HK-2 (cell line): Measurements from ENCODE around the gene ZFR2.

Experiments used
- DNase-seq: peaks from one replicate; pipeline ENCODE4 v3.0.0-alpha.2; 2018; ENCODE audit not compliant: unreplicated experiment

ZFR2 gene

DNA sequence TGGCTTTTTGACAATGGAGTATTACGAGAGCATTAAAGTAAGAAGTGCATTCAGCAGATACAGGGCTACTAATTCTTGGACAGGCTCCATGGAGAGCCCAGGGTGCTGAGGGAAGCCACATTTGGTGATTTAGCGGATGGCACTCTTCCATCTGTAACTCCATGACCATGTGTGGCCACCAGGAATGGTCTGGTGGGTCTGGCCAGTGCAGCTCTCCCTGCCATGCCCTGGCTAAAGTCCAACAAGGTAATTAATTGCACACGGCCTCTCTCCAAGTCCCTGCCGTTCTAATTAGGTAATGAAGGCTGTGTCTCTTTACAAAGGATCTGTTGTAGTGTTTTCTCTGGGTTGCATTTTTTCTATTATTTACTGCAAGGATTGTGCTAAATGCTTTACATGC, 4.3 kb upstream of the ZFR2 start:
- no peak for DNase-seq

DNA sequence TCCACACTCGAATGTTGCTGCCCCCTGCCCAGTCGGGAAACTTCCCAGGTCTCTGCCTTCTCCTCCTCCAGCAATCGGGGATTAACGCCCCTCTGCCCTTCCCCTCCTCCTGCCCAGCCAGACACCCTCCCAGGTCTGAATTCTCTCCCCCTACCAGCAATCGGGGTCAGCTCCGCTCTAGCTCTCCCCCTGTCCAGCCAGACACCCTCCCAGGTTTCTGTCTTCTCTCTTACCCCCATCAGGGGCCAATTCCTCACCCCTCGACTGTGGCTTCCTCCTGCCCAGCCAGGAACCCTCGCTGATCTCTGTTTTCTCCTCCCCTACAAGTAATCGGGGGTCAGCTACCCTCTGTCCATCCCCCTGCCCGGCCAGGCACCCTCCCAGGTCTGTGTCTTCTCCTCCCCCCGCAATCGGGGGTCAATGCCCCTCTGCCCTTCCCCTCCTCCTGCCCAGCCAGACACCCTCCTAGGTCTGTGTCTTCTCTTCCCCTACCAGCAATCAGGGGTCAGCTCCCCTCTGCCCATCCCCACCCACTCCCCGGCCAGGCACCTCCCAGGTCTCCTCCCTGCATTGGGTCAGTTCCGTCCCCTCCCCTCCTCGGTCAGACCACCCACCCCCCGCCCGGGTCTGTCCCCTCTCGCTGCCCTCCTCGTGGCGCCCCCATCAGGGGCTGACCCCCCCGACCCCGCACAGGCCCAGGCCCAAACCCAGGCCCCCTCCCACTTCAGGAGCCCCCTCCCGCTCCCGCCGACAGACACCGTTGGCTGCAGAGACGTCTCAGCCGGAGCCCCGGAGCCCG, 668 bp downstream of the ZFR2 start:
- no peak for DNase-seq

- DNase-seq = no peak
These were observed 1.8 kb downstream of the ZFR2 start for GRCh38 chr19:3866910-3867638.

DNA sequence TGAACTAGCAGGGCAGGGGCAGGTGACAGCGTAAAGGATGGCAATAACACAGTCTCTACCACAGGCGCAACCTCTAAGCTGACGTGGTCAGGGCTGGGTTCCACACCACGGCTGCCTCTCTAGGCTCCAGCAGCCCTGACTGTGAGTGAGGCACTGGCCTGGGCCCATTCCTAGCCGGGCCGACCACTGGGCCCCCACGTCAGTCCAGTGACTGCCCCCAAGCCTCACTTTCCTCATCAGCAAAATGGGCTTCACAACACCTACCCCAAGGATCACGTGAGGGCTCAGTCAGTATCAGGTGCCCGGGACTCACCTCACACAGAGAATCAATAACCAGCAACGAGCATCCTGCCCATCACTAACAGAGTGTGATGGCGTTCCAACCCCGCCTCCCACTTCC, 5.2 kb downstream of the ZFR2 start:
- DNase-seq = no peak

DNA sequence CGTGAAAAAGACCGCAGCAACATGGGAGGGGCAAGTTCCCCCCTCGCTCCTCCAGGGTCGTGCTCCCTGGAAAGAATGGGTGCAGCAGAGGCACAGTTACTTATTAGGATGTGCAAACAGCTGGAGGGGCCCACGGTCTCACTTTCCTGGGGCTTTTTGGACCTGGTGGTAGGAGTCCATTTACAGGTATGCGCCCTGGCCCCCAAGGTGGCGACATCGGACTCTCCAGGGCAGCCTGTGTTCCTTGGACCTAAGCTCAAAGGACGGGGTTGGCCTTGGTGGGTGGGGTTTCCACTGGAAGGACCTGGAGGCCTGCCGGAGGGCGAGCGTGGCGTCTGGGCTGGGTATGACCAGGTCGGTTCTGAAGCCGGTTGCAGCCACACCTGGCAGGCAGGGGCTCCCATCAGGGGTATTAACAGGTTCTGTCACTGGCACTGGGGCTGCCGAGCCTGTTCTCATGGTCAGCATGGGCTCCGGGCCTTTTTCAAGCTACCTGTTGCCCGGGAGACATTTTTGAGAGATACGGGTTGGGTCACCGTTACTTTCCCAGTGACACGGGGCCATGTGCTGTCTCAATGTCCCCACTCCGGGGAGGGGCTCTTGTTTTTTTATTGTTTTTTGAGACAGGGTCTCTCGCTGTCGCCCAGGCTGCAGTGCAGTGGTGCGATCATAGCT, 5.9 kb downstream of the ZFR2 start:
- DNase-seq = no peak

DNA sequence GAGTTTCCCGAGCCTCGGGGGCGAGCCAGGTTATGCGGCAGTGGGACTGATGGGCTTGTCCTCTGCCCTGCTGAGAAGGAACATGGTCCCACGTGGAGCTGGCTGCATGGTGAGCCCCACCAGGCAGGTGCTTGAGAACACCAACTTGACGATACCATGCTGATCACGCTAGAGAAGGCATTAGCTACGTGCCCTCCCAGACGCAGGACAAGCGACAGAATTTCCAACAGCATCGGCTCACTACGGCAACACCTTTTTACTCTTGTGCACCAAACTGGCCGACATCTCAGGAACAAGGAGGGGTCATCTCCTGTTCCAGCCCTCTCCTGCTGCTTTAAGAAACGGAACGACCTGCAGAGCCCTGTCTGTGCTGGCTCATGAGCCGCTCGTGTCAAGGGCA, 8.3 kb downstream of the ZFR2 start:
- no peak for DNase-seq

DNA sequence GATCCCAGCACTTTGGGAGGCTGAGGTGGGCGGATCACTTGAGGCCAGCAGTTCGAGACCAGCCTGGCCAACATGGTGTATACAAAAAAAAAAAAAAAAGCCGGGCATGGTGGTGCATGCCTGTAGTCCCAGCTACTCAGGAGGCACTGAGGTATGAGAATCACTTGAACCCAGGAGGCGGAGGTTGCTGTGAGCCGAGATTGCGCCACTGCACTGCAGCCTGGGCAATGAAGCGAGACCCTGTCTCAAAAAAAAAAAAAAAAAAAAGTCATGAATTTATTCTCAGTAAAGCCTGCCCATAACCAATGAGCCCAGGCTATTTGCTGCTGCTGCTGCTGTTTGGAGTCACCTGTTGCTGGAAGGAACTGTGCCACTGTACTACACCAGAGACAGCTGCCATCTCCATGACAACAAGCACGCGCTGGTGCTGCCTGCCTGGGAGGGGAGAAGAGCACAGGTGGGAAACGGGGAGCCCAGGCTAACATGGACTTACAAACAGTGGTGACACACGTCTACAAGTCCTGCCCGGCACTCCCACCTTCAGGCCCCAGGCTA, 11.3 kb downstream of the ZFR2 start:
- DNase-seq = no peak

- no peak for DNase-seq
These were observed 13.5 kb downstream of the ZFR2 start for GRCh38 chr19:3855320-3855719.

DNA sequence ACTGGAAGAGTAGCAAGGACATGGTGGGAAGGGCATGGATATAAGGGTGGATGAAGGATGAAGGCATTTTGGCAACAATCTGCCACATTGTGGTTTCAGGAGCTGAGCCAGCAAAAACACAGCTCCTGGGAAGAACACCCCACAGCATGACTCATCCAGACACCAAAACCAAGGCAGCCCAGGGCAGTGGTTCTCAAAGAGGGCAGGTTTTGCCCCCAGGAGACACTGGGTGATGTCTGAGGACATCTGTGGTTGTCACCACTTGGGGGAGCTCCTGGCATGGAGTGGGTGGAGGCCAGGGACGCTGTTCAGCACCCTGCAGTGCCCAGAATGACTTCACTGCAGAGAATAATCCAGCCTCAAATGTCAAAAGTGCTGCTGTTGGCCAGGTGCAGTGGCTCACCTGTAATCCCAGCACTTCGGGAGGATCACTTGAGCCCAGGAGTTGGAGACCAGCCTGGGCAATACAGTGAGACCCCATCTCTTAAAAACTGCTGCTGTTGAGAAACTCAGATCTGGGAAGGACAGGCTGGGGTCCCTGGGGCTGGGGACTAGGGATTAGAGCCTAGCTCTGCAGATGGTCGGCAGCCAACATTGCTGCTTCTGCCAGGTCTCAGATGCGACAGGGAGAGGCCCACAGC, 16.1 kb downstream of the ZFR2 start:
- DNase-seq = peak; percentile 83

DNA sequence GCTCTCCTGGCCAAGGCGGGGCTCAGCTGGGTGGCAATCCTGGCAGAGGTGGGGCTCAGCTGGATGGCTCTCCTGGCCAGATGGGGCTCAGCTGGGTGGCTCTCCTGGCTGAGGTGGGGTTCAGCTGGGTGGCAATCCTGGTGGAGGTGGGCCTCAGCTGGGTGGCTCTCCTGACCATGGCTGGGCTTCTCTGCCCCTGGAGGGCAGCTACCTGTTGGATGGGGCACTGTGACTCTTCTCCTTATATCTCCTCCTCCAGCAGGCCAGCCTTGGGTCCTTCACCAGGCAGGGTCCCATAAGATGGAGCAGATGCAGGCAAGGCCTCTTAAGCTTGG, 16.7 kb downstream of the ZFR2 start:
- no peak for DNase-seq

GRCh38 chr19:3851254-3852176, 17.3 kb downstream of the ZFR2 start:
- peak; percentile 48 for DNase-seq

- no peak for DNase-seq
These were observed 18.4 kb downstream of the ZFR2 start for GRCh38 chr19:3850320-3850972.

GRCh38 chr19:3849787-3850186, 19.1 kb downstream of the ZFR2 start:
- no peak for DNase-seq

GRCh38 chr19:3849092-3849491, 19.7 kb downstream of the ZFR2 start:
- DNase-seq = peak; percentile 20

- peak; percentile 24 for DNase-seq
These were observed 24.2 kb downstream of the ZFR2 start for GRCh38 chr19:3844596-3844995.

- DNase-seq = no peak
These were observed 25.9 kb downstream of the ZFR2 start for GRCh38 chr19:3842948-3843347.

DNA sequence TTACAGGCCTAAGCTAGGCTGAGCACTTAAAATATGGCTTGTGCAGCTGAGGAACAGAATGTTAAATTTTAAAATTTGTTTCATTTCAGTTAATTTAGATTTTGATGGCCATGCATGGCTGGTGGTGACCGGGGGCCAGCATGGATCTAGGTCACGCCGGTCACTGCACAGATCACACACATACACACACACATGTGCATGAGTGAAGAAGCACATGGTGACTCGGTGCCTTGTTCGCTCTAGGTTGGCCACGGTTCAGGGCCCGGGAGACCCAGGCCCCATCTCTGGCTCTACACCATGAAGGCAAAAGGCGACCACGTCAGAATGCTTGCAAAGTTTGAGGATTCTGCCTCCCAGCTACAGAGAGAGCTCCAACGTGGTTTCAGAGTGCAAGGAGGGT, 28.0 kb downstream of the ZFR2 start:
- no peak for DNase-seq

DNA sequence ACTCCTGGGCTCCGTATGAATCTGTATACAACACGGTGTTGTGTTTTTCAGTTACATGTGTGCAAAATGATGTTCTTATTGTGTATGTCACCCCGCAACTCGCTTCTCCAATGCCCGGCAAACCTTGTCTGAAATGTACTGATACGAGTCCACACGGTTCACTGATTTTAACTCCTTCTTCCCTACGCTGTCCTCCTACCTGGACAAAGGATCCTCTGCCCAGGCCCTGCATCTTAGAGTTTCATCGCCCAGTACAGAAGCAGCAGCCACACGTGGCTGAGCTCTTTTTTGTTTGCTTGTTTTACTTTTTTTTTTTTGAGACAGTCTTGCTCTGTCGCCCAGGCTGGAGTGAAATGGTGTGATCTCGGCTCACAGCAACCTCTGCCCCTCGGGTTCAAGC, 28.9 kb downstream of the ZFR2 start:
- no peak for DNase-seq

DNA sequence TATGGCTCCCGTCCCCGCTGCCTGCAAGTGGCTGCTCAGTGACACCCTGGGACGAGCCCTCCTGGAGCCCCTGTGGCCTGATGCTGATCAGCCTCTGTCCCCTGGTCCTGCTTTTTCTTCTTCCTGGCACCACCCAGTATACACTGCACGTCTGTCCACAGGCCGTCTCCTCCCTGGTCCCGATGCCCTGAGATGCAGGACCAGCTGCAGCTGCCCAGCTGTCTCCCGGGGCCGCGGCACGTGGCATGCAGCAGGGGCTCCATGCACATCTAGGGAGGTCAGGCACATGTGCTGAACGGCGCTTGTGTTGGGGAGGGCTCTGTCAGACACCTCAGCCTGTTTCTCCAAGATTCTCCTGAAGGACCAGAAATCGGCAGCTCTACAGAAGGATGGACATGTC, 30.2 kb downstream of the ZFR2 start:
- DNase-seq = no peak

DNA sequence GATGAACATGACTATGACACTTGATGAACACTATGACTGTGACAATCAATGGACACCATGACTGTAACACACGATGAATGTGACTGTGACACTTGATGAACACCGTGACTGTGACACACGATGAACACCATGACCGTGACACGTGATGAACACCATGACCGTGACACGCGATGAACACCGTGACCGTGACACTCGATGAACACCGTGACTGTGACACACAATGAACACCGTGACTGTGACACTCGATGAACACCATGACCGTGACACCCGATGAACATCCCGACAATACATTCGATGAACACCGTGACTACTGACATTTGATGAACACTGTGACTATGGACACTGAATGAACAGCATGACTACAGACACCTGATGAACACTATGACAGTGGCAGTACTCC, 30.9 kb downstream of the ZFR2 start:
- no peak for DNase-seq

DNA sequence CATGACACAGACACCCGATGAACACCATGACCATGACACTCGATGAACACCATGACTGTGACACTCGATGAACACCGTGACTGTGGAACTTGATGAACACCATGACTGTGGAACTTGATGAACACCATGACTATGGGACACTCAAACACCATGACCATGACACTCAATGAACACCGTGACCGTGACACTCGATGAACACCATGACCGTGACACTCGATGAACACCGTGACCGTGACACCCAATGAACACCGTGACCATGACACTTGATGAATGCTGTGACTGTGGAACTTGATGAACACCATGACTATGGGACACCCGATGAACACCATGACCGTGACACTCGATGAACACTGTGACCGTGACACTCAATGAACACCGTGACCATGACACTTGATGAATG, 31.5 kb downstream of the ZFR2 start:
- no peak for DNase-seq
